IMR-90 (cell line): ENCODE data around the gene PANX1.

Experiments used
- CTCF ChIP-seq: conservative IDR thresholded peaks from 2 replicates; pipeline ENCODE4 v1.5.1; 2012; ENCODE audit warnings: mild to moderate bottlenecking, low read depth, low read length, improper control_type of control experiment
- MAZ ChIP-seq: IDR thresholded peaks from 2 replicates; pipeline ENCODE4 v1.6.1; 2012; ENCODE audit warnings: low read depth, mild to moderate bottlenecking, low read length, improper control_type of control experiment, moderate library complexity, borderline replicate concordance
- MXI1 ChIP-seq: IDR thresholded peaks from 2 replicates; pipeline ENCODE4 v1.6.1; 2012; ENCODE audit warnings: low read depth, mild to moderate bottlenecking, low read length, moderate library complexity, borderline replicate concordance
- NFE2L2 ChIP-seq: fragments of 150-350 bp; IDR thresholded peaks from 2 replicates; pipeline ENCODE4 v1.6.1; 2016; ENCODE audit warnings: low read depth, mild to moderate bottlenecking, low read length
- POLR2A ChIP-seq: IDR thresholded peaks from 2 replicates; pipeline ENCODE4 v1.6.1; 2012; ENCODE audit warnings: mild to moderate bottlenecking, low read depth, low read length
- RAD21 ChIP-seq: IDR thresholded peaks from 2 replicates; pipeline ENCODE4 v1.6.1; 2012; ENCODE audit warnings: low read length, improper control_type of control experiment
- RFX5 ChIP-seq: IDR thresholded peaks from 2 replicates; pipeline ENCODE4 v1.8.0; 2012; ENCODE audit warnings: low read depth, mild to moderate bottlenecking, low read length, moderate library complexity
- SMC3 ChIP-seq: fragments of 150-350 bp; IDR thresholded peaks from 2 replicates; pipeline ENCODE4 v1.6.1; 2016; ENCODE audit warnings: low read depth, mild to moderate bottlenecking, antibody characterized with exemption, low read length, moderate library complexity
- USF2 ChIP-seq: fragments of 150-350 bp; IDR thresholded peaks from 2 replicates; pipeline ENCODE4 v1.6.1; 2017; ENCODE audit warnings: mild to moderate bottlenecking, antibody characterized with exemption, low read length, low read depth

DNA sequence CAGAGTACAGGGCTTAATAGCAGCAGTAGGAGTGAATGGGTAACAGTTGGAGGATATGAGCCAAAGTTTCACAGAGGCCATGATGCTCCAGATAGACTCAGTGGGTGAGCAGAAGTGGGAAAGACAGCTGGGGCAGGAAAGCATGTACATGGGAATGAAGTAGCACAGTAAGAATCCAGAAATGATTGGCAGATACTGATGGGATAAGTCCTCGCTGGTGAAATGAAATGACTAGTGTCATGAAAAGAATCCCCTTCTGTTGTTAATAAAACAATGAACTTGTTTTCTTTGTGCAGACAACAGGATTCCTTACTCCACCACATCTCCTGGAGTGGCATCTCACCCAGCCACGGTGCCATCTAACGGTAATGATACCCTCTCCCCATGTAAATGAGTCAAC is 17.4 kb upstream of the PANX1 start:
- no peak for TF ChIP-seq MXI1
- no peak for TF ChIP-seq USF2
- TF ChIP-seq NFE2L2: no peak
- TF ChIP-seq POLR2A: no peak
- TF ChIP-seq CTCF: no peak
- TF ChIP-seq RAD21: no peak
- no peak for TF ChIP-seq RFX5
- TF ChIP-seq SMC3: no peak
- TF ChIP-seq MAZ: no peak
